GM18505 (cell line): ENCODE measurements around the gene SIK3.

ENCODE experiments used
- ATAC-seq: cut with Tn5 transposase; IDR thresholded peaks from one replicate; pipeline ENCODE4 v1.9.1; 2021; ENCODE audit not compliant: unreplicated experiment
- POLR2A ChIP-seq: IDR thresholded peaks from 4 replicates; pipeline ENCODE4 v1.6.1; 2011; ENCODE audit warnings: borderline replicate concordance; ENCODE audit not compliant: insufficient read depth, insufficient read length; ENCODE audit errors: extremely low read depth

Gene SIK3

DNA sequence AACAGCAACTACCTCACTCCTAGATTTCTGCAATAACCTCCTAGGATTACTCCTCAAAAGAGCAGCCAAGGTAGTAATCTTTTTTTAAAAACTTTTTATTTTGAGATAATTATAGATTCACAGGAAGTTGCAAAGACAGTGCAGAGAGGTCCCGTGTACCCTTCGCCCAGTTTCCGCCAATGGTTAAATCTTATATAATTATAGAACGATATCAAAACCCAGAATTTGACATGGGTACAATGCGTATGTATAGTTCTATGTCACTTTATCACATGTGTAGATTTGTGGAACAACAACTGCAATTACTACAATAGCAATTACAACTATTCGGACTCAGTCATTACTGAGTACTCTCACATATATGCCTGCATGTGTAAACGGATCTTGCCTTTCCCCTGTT, 166.0 kb downstream of the SIK3 start:
- no peak for ATAC-seq
- TF ChIP-seq POLR2A: no peak

DNA sequence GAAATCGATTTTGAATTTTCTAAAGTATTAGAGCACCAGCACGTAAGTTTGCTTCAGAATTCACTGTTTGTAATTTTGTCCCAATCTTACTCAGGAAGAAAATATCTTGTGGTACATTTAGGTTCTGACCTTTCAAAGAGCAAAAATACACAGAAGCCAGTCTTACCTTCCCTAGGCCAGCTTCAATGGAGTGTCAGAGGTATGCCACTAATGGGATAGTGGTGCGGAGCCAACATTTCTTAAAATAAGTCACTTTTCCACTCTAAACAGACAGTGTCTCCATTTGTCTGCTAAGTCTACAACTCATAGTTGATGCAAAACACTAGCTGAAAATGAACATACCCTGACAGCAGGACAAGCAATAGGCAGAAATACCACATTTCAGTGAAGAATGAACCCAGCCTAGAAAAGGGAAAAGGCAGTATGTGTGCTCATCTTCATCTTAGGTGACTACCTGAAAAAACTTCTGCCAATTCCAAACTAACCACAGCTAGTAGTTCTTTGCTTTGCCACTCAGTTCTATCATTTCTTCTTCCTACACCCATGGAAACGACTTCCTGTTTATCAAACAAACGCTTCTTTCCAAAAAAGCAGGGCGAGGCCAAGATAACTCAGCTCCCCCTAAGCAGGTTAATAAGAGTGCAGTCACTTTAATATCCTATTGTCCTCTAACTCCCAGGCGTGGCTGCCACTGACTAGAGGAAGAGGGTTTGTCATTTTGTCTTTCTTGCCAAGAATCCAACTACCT, 166.8 kb downstream of the SIK3 start:
- no peak for TF ChIP-seq POLR2A
- ATAC-seq: no peak

DNA sequence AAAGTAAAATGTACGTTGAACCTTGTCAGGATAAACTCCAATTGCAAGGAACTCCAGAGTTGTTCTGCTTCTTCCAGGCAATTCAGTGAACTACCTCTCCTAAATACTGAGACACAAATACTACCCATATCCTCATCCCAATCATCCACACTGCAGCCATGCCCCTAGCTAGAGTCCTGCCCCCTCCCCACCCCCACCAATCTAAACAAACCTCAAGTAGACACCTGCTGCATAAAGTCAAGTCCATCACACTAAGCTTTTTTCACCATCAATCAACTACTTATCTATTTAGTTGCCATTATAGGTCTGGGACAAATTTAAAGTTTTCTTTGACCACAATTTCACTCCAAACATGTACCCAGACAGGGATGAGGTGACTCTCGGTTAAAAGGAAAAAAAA, 167.6 kb downstream of the SIK3 start:
- no peak for TF ChIP-seq POLR2A
- no peak for ATAC-seq

DNA sequence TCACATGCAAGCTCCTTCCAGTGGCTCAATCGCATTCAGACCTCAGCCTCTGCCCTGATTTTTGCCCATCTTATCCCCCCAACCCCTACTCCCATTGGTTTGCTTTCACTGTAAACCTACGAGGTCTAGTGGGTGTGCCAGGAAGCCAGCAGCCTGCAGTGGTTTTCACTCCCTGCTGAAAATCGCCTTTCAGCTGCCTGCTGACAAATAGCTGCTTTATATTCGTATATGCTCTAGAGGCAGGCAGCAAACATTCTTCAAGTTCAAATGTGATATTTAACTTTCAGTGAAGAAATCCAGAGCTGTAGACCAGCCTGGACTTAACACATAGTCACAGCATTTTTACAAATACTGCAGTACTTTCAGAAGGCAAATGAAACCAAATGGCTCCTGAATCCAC, 168.1 kb downstream of the SIK3 start:
- no peak for ATAC-seq
- TF ChIP-seq POLR2A: no peak

DNA sequence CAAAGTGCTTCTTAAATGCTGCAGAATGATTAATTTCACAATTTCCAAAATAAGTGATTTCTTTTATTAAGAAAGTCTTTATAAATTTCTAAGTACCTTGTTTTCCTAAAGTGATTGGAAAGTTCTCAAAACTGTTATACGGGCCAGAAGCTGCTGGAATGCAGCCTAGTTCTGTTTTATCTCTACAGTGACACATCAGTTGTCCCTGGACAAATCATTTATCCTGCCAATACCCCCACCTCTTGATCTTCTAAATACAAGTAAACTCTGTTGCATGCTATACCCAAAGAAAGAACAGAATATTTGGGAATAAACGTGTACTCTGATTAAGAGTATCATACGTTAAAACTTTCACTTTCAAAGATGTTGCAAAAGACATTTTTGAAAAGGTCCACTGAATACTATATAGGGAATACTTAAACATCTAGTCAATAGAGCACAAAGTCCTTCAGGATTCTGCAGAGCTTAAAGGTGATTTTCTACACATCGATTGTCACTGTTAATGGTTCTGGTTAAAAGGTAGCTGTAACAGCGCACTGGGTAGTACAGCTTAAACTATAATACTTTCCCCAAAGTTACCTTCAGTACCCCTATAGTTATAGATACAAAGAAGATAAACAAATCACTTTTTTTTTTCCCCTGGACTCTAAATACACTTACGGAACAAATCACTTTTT, 168.7 kb downstream of the SIK3 start:
- no peak for ATAC-seq
- no peak for TF ChIP-seq POLR2A

DNA sequence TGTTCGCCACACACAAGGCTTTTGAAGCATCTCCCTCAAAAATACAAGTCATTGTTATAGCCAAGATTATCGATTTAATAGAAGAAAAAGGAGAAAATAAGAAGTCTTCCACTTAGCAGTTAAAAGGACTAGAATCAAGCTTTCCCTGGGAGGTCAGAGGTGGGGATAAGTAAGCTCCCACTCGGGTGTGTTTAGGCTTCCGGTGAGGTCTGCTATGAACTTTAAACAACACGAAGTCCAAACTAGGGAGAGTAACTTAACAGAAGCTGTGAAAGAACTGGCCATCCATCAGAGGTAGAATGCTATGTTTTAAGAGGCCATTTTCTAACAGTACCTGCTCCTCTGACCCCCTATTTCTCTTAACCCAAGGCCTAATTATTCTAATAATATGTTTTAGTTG, 169.4 kb downstream of the SIK3 start:
- no peak for TF ChIP-seq POLR2A
- no peak for ATAC-seq

DNA sequence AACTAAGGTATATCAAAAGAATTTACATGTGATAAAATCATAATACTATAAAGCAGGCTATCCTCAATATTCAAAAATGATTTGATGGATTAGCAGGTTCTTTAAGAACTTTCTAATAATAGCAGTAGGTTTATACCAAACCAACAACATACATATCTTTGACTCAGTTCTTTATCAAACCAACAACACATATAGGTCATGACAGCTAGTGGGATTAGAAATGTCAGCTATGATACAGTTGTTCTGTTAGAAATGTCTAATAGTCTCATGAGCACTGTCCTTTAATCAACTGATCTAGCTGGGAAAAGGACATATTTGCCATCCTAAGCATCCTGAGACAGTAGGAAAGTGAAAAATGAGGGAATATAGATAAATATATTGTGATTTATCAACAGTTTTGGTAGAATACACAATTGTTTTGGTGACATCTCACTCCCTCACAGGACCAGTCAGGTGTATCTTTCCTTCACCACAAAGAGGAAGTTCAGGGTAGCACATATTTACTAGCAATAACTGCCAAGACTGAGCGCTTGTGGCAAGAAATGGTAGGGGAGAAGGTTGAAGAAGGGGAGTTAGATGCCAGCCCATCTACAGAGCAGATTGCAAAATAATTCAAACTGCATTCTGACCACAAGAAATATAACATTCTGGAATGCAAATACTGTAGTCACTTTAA, 170.0 kb downstream of the SIK3 start:
- peak; percentile 65 for ATAC-seq
- no peak for TF ChIP-seq POLR2A

DNA sequence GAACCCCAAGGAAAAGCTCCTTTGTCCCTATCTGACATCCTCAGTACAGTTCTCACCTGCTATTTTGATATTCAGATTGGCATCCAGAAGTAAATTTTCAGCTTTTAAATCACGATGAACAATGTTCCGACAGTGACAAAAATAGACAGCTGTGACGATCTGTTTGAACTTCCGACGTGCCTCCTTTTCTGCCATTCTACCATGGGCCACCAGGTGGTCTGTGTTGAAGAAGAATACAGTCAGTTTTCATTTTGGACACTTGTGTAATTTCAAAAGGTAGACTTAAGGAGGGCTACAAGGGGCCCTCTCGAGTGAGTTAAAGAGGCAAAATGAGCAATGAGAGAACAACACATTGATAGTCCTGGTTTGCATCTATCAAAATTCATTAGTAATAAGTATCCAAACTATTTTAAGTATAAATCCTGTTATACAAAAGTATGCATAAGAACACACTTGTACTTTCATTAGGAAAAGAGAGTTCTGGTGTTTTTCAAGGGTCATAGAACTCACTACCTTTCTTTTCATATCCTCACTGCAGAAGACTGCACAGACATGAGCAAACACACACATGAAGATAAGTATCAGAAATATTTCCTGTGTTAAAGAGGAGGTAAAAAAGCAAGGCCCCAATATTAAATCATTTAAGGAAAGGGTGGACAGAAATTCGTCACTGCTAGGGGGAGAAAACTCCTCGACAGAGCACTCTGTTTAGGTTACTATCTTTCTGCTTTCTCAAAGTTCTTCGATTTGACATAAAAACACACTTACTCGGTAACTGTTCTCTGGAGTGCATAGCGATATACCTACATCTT, 170.9 kb downstream of the SIK3 start:
- ATAC-seq: no peak

DNA sequence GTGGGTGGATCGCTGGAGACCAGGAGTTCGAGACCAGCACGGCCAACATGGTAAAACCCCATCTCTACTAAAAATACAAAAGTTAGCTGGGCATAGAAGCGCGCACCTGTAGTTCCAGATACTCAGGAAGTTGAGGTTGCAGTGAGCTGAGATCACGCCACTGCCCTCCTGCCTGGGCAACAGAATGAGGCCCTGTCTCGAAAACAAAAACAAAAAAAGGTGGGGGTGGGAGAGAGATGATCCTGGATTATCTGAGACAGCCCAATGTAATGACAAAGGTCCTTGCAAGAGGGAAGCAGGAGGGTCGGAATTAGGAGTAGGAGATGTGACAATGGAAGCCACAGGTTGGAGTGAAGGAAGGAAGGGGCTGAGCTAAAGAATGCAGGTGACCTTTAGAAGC, 173.2 kb downstream of the SIK3 start:
- no peak for ATAC-seq
- TF ChIP-seq POLR2A: no peak

More for the DNA sequence above, 170.9 kb downstream of the SIK3 start:
- TF ChIP-seq POLR2A: no peak

DNA sequence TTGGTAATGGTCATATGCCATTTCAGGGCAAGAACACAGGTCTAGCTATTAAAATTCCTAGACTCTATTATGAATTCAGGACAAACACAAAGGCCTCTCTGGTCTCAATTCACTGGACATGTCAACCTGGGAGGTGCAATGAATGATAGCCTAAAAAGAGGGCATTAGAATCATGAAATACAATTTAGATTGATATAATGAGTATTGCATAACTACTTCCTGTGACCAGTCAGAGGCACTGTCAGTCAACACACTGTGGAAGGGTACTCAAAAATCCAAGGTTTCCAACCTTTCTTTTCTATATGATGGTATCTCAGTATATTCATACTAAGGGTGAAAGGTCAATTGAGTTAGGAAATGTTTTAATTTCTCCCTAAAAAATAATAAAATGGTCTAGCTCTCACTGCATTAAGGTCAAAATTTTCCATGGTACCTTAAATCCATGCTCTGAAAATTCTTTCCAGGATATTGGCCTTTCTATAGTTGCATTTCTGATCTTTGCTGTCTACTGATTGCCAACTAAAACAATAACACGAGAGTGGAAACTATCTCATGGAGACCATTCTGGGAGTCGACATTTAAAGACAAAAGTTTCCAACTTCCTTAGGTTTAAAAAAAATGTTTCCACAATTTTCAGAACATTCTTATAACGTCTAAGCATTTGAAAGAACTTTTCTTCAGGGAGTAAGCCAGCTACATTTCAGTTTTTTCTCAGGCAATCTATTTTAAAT, 179.1 kb downstream of the SIK3 start:
- no peak for ATAC-seq
- TF ChIP-seq POLR2A: no peak

DNA sequence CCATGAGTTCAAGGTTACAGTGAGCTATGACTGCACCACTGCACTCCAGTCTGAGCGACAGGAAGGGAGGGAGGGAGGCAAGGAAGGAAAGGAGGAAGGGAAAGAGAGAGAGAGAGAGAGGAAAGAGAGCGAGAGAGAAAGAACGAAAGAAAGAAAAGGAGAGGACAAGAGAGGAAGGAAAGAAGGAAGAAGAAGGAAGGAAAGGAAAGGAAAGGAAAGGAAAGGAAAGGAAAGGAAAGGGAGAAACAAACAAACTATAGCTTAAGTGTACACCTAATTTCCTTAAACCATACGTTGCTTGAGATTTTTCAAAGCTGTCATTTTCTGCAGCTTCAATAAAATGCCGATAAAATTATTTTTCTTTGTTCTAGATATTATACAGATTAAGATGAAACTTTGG, 180.6 kb downstream of the SIK3 start:
- TF ChIP-seq POLR2A: no peak
- ATAC-seq: no peak

DNA sequence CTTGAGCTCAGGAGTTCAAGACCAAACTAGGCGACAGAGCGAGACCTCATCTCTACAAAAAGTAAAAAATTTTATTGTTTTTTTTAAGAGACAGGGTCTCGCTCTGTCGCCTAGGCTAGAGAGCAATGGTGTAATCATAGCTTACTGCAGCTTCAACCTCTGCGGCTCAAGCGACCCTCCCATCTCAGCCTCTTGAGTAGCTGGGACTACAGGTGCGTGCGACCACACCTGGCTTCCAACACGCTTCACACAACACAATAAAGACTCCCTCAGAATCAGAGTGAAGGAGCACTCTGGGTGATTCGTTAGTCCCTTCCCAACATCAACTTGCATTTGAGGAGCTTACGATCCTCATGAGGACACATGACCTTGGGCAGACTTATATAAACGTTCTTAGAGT, 181.3 kb downstream of the SIK3 start:
- no peak for ATAC-seq
- TF ChIP-seq POLR2A: no peak
